Activated naive CD8-positive, alpha-beta T cell treated with anti-CD3 and anti-CD28 coated beads for 36 hours (primary cell): ENCODE results near the gene IFIT3. TPM values are rescaled to one million over a fixed set of nuclear protein-coding genes. Genes with fewer than 3 reads are reported as not detected.

Experiments
- DNase-seq: peaks from one replicate; pipeline ENCODE4 v3.0.0; 2021
- H3K27ac Mint-ChIP-seq: one replicate; pipeline ENCODE4 v1.8.0; 2022; ENCODE audit warnings: mild to moderate bottlenecking, moderate library complexity, mixed read lengths
- H3K27me3 Mint-ChIP-seq: one replicate; pipeline ENCODE4 v1.8.0; 2022; ENCODE audit warnings: mild to moderate bottlenecking, mixed read lengths
- H3K36me3 Mint-ChIP-seq: one replicate; pipeline ENCODE4 v1.8.0; 2021; ENCODE audit warnings: mild to moderate bottlenecking, mixed read lengths
- H3K4me1 Mint-ChIP-seq: one replicate; pipeline ENCODE4 v1.8.0; 2021; ENCODE audit warnings: mixed read lengths
- H3K4me3 Mint-ChIP-seq: one replicate; pipeline ENCODE4 v1.8.0; 2022; ENCODE audit warnings: mild to moderate bottlenecking, moderate library complexity, mixed read lengths
- H3K9me3 Mint-ChIP-seq: one replicate; pipeline ENCODE4 v1.8.0; 2022; ENCODE audit warnings: mixed read lengths
- total RNA-seq, 2 experiments: library from RNA; stranded (reverse); gene quantifications; one replicate each; pipeline ENCODE4 v1.2.3, GENCODE V29; 2021

The IFIT3 gene
- total RNA-seq, 2 experiments from 2014 or later: 28.6 to 28.7 TPM

GRCh38 chr10:89351780-89352597 is 24.2 kb downstream of the IFIT3 start:
- Mint-ChIP-seq H3K4me1 (peaks cover 27% of the 10 kb centered on the region), H3K27me3 (peaks cover 17% of the 10 kb centered on the region), H3K4me3 (no peak overlapping the region), H3K27ac (no peak overlapping the region), H3K9me3 (peaks cover 5% of the 10 kb centered on the region), H3K36me3 (peaks cover 7% of the 10 kb centered on the region)
- DNase-seq: no peak

DNA sequence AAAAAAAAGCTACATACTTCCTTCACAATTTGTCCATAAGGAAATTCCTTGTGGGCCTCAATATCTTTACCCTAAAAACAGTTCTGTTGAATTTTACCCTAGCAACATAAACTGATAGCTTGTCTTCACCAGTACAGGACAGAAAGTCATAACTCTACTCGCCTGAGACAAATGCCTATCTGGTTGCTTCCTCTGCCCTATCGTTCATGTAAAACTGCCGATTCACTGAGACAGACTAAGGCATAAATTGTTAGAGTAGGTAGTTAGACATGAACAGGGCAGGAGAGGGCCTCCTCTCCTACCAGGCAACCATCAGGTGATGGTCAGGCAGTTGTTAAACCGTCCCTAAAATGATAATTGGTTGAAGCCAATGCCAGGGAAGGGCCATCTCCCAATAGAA is 25.0 kb downstream of the IFIT3 start:
- peaks cover 7% of the 10 kb centered on the region for H3K36me3 Mint-ChIP-seq
- no peak overlapping the region for H3K27ac Mint-ChIP-seq
- H3K4me3 Mint-ChIP-seq: no peak overlapping the region
- no peak for DNase-seq
- H3K4me1 Mint-ChIP-seq: peaks cover 25% of the 10 kb centered on the region
- peaks cover 17% of the 10 kb centered on the region for H3K27me3 Mint-ChIP-seq
- H3K9me3 Mint-ChIP-seq: peaks cover 5% of the 10 kb centered on the region

DNA sequence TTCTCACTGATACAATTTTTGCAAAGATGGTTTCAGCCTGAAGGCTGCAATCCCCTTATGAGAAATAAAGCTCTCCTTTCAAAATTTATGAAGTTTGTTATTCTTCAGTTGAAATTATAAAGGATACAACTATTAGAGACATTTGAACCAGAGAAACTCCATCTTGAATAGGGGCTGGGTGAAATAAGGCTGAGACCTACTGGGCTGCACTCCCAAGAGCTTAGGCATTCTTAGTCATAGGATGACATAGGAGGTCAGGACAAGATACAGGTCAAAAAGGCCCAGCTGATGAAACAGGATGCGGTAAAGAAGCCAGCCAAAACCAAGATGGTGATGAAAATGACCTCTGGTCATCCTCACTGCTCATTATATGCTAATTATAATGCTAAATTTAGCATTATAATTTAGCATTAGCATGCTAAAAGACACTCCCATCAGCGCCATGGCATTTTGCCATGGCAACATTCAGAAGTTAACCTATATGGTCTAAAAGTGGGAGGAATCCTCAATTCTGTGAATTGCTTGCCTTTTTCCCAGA is 27.7 kb downstream of the IFIT3 start:
- Mint-ChIP-seq H3K4me3 (no peak overlapping the region), H3K36me3 (peaks cover 6% of the 10 kb centered on the region), H3K9me3 (peaks cover 5% of the 10 kb centered on the region), H3K4me1 (peaks cover 19% of the 10 kb centered on the region), H3K27me3 (peaks cover 13% of the 10 kb centered on the region), H3K27ac (no peak overlapping the region)
- DNase-seq: no peak

DNA sequence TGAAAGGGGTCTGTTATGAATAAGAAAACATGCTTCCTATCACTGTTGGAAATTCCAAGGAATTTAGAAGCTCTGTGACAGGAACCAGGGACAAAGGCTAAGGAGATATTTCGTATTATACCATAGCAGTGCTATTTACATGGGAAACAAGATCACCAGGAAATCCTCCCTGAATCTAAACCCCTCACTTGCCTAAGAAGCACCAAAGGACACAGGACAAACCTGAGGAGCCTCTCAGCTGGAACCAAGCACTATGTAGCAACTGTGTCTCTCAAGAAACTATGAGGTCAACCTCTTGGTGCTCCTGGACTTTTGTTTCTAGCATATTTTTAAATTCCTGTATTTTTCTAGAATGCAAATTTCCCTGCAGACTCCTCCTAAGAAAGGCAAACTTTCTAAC is 29.3 kb downstream of the IFIT3 start:
- Mint-ChIP-seq H3K36me3 (peaks cover 6% of the 10 kb centered on the region), H3K4me3 (no peak overlapping the region), H3K27ac (no peak overlapping the region), H3K4me1 (peaks cover 3% of the 10 kb centered on the region), H3K9me3 (peaks cover 5% of the 10 kb centered on the region), H3K27me3 (peaks cover 18% of the 10 kb centered on the region)
- no peak for DNase-seq

DNA sequence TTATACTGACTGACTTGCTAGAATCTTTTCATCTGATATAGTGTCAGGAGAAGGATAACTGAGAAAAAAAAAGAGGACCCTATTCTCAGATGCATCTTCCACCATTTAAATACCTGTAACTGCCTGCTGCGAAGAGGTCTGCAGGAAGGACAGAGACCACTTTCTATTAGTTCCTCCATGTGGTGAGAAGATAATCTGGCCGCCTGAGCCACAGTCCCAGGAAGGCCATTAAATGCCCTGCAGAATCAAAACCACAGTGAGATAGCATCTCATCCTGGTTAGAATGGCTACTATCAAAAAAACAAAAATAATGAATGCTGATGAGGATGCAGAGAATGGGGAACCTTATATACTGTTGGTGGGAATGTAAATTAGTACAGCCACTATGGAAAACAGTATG is 30.2 kb downstream of the IFIT3 start:
- Mint-ChIP-seq H3K27ac (no peak overlapping the region), H3K4me1 (no peaks in the 10 kb centered on the region), H3K4me3 (no peak overlapping the region)

GRCh38 chr10:89360157-89360556 is 32.4 kb downstream of the IFIT3 start:
- DNase-seq: no peak
- Mint-ChIP-seq H3K9me3 (no peaks in the 10 kb centered on the region), H3K4me3 (no peak overlapping the region), H3K27me3 (peaks cover 9% of the 10 kb centered on the region), H3K4me1 (peaks cover 12% of the 10 kb centered on the region), H3K27ac (no peak overlapping the region), H3K36me3 (no peaks in the 10 kb centered on the region)

More for the DNA sequence above, 30.2 kb downstream of the IFIT3 start:
- Mint-ChIP-seq H3K9me3 (peaks cover 5% of the 10 kb centered on the region), H3K36me3 (peaks cover 6% of the 10 kb centered on the region), H3K27me3 (peaks cover 18% of the 10 kb centered on the region)
- no peak for DNase-seq

GRCh38 chr10:89362929-89363328 is 35.1 kb downstream of the IFIT3 start:
- Mint-ChIP-seq H3K27ac (no peak overlapping the region), H3K27me3 (peaks cover 9% of the 10 kb centered on the region), H3K9me3 (peaks cover 4% of the 10 kb centered on the region), H3K4me3 (no peak overlapping the region), H3K36me3 (peaks cover 2% of the 10 kb centered on the region), H3K4me1 (peaks cover 19% of the 10 kb centered on the region)
- no peak for DNase-seq

DNA sequence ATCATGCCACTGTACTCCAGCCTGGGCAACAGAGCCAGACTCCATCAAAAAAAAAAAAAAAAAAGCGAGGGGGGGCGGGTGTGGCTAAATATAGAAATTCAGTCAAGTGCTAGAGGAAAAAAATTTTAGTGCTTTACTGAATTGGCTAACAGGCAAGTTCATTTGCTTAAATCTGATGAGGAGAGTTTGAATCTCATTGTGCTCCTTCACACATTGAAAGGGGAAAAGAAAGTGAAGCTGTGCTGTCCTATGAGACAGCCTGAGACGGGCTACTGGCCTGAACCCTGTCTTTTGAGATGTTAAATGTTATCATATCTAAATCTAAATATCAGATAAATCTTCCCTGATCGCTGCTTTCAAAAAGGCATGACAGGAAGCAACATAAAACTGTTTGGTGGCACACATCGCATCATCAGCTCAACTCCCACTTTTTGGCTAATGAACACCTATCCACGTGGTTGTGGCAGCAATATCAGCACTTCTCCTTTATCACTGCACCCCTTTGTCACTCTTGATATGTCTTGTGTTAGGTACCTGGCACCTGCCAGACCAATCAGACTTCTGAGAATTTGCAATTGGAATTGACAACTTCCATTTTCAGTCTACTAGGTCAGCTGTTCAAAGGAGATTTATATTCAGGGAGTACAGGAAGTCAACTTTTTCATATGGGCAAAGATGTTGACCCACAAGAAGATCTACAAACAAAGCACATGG is 36.1 kb downstream of the IFIT3 start:
- Mint-ChIP-seq H3K4me1 (peaks cover 19% of the 10 kb centered on the region), H3K9me3 (peaks cover 4% of the 10 kb centered on the region)

DNA sequence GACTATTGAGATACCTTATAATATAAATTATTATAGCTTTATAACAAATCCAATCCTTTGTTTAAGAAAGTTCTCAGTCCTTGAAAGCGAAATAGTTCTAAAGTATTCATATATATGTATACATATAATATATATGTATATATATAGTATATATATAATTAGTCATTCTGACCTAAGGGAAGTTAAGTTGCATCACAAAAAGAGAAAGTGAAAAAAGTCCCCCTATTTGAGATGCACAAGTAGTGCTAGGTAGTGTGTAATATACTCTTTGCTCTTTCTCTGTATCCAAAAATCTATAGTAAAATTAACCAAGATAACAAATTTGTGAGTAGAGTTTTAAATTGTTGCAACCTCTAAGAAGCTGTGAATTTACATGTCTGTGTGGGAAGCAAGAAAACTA is 36.7 kb downstream of the IFIT3 start:
- H3K9me3 Mint-ChIP-seq: peaks cover 4% of the 10 kb centered on the region
- H3K27ac Mint-ChIP-seq: no peak overlapping the region
- peaks cover 2% of the 10 kb centered on the region for H3K36me3 Mint-ChIP-seq
- peaks cover 19% of the 10 kb centered on the region for H3K4me1 Mint-ChIP-seq
- H3K4me3 Mint-ChIP-seq: no peak overlapping the region
- H3K27me3 Mint-ChIP-seq: peaks cover 4% of the 10 kb centered on the region
- DNase-seq: no peak

More for the DNA sequence above, 36.1 kb downstream of the IFIT3 start:
- DNase-seq: no peak
- H3K27me3 Mint-ChIP-seq: peaks cover 4% of the 10 kb centered on the region
- peak overlapping the region; percentile 1 for H3K27ac Mint-ChIP-seq
- no peak overlapping the region for H3K4me3 Mint-ChIP-seq
- peaks cover 2% of the 10 kb centered on the region for H3K36me3 Mint-ChIP-seq

DNA sequence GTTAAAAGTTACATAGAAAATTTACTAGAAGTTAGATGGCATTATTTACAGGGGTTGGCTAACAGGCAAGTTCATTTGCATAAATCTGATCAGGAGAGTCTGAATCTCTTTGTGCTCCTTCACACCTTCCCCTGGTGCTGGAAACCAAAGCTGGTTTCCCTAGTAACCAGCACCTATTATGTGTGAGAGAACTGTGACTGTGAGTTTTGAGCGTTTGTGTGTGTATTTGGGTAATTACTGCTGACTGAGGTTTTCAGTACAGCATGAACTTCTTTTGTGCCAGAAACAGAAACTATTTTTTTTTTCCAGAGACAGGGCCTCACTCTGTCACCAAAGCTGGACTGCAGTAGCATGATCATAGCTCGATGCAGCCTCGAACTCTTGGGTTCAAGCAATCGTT is 39.7 kb downstream of the IFIT3 start:
- no peak overlapping the region for H3K27ac Mint-ChIP-seq
- peaks cover 2% of the 10 kb centered on the region for H3K36me3 Mint-ChIP-seq
- H3K4me3 Mint-ChIP-seq: no peak overlapping the region

DNA sequence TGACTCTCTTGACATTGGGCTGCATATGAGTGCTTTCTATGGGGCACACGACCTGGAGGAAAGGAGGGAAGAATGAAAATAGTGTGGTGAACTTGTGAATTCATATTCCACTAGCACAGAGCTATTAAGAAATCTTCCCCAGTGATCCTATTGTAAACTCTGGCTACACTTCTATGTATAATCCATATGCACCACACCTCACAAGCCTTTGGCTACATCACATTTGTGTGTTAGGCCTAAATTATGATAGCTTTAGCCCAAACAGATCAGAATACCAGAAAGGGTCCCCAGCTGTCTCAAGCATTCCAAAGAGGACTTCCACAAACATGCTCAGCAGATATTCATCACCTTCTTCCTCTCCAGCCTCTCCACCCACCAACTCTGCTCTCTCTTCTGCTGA is 40.3 kb downstream of the IFIT3 start:
- peaks cover 19% of the 10 kb centered on the region for H3K4me1 Mint-ChIP-seq
- H3K27me3 Mint-ChIP-seq: peaks cover 12% of the 10 kb centered on the region
- DNase-seq: no peak
- H3K27ac Mint-ChIP-seq: no peak overlapping the region
- H3K9me3 Mint-ChIP-seq: peaks cover 4% of the 10 kb centered on the region
- H3K36me3 Mint-ChIP-seq: peaks cover 2% of the 10 kb centered on the region
- no peak overlapping the region for H3K4me3 Mint-ChIP-seq

More for the DNA sequence above, 39.7 kb downstream of the IFIT3 start:
- peak; percentile 14 for DNase-seq
- Mint-ChIP-seq H3K4me1 (peaks cover 19% of the 10 kb centered on the region), H3K27me3 (peaks cover 8% of the 10 kb centered on the region), H3K9me3 (peaks cover 4% of the 10 kb centered on the region)

DNA sequence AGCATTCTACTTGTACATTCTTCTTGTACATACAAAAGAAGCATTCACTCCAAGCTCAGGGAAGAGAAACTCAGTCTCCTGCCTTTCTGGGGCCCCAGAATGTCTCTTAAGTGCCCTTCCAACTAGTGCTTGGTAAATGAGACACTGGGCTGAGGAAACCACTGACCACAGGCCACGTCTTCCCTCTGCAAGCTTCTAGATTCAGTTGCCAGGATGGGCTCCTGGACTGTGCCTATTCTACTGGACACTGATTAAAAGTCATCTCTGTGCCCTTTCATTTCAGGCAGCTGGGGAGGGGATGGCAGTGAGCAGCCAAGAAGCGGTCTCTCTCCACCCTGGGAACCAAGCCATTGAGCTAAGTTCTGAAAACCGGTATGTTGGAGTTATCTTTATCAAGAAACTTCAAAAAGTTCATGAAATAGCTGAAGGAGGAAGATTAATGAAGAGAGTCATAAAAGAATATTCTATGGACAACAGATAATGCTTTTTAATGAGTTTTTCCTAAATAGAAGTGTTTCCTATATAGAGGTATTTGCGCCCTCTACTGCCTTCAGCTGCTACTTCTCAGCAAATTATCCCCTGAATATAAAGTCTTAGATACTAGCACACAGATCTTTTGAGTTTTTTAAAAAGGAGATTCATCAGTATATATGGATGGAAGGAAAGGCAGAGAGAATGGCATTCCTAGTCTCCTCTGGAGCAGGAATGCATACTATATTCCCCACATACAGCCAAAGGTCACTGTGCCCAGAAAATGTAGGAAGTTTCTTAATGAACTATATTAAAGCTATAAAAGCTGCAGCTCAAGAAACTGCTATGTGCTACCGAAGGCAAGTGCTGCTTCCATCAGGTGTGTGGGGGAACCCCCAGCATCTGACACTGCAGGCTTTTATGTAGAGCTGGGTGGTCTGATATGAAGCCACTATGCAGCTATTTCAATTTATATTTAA is 41.6 kb downstream of the IFIT3 start:
- peaks cover 12% of the 10 kb centered on the region for H3K27me3 Mint-ChIP-seq
- H3K27ac Mint-ChIP-seq: no peak overlapping the region
- peaks cover 16% of the 10 kb centered on the region for H3K4me1 Mint-ChIP-seq
- peaks cover 2% of the 10 kb centered on the region for H3K36me3 Mint-ChIP-seq
- DNase-seq: no peak
- peaks cover 4% of the 10 kb centered on the region for H3K9me3 Mint-ChIP-seq
- H3K4me3 Mint-ChIP-seq: no peak overlapping the region

- Mint-ChIP-seq H3K4me1 (peaks cover 10% of the 10 kb centered on the region), H3K27me3 (peaks cover 12% of the 10 kb centered on the region), H3K4me3 (no peak overlapping the region), H3K36me3 (no peaks in the 10 kb centered on the region), H3K9me3 (no peaks in the 10 kb centered on the region), H3K27ac (no peak overlapping the region)
- no peak for DNase-seq
These were observed 43.3 kb downstream of the IFIT3 start for GRCh38 chr10:89371079-89371478.

- Mint-ChIP-seq H3K9me3 (no peaks in the 10 kb centered on the region), H3K4me1 (peaks cover 10% of the 10 kb centered on the region), H3K36me3 (no peaks in the 10 kb centered on the region), H3K4me3 (no peak overlapping the region), H3K27ac (no peak overlapping the region), H3K27me3 (peaks cover 12% of the 10 kb centered on the region)
- DNase-seq: no peak
These were observed 44.2 kb downstream of the IFIT3 start for GRCh38 chr10:89371987-89372386.
